ENCODE results near the gene TMEM131L.
"Not testable (repeated sequence)": the region's sequence is repeated elsewhere in the genome, so short reads cannot be mapped to it uniquely, and the experiment has no call there.

Gene TMEM131L

DNA sequence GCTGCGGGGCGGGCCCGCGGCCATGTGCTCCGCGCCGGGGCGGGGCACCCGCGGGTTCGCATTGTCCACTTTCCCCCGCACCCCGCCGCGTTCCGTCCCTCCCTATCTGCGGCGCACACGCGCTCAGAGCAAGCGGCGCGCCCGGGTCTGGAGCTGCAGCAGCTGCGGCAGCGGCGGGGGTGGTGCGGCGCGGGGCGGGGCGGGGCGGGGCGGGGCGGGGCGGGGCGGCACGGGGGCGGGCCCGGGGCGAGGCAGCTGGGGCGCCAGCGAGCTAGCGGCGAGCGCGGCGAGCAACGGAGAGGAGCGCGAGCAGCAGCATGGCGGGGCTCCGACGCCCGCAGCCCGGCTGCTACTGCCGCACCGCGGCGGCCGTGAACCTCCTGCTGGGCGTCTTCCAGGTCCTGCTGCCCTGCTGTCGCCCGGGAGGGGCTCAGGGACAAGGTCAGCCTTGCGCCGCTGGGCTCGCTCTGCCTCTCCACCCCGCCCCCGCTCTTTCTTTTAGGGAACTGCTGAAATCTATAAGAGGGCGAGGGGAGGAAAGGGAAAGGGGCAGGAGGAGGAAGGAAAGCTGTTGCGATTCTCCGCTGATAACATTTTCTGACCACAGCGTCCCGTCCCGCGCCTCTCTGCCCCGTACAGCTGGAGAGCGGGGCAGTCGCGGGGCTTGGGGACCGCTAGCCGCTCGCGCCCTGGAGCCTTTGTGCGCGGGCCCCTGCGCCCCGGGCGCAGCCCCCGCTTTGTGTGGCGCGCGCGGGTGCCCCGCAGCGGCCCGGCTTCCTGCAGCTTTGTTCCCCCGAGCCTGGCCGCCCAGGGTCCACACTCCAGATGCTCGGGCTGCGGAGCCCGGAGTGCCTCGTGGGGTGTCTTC lies at the start of gene TMEM131L:
Gene TMEM131L (plus strand): TSS at position 280 of the 868 bp plus-strand sequence. CDS start 38 bp downstream, at position 318.
- DNase-seq = peak; percentile 53 to 86

DNA sequence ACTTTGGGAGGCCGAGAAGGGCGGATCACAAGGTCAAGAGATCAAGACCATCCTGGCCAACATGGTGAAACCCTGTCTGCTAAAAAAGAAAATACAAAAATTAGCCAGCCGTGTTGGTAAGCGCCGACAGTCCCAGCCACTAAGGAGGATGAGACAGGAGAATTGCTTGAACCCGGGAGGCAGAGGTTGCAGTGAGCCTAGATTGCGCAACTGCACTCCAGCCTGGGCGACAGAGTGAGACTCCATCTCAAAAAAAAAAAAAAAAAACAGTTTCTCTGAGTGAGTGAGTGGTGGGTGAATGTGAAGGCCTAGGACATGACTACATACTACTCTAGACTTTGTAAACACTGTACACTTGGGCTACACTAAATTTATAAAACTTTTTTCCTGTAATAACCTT lies 49.7 kb upstream of the TMEM131L start:
- not testable (repeated sequence) for DNase-seq

- DNase-seq = no peak
Observed at GRCh38 chr4:153418121-153418520, 48.0 kb upstream of the TMEM131L start.

- DNase-seq = no peak
Observed at GRCh38 chr4:153418558-153418957, 47.6 kb upstream of the TMEM131L start.

- no peak for DNase-seq
Observed at GRCh38 chr4:153419029-153419428, 47.1 kb upstream of the TMEM131L start.

GRCh38 chr4:153419673-153420278 lies 46.4 kb upstream of the TMEM131L start:
- no peak for DNase-seq

DNA sequence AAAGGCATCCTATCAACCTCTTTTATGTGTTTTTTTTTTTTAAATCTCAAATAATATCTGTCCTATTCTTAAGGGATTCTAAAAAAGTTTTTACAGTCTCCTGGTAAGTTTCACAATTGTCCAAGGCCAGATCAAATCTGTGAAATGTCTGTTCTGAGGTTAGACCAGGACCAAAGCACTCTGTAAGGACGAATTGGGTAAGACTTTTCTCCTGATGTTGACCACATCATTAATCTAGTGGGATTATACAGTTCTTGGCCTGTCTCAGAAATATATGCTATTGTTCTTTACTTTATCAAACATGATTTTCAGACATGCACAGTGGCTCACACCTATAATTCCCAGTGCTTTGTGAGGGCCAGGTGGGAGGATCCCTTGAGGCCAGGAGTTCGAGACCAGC lies 45.8 kb upstream of the TMEM131L start:
- DNase-seq = no peak

DNA sequence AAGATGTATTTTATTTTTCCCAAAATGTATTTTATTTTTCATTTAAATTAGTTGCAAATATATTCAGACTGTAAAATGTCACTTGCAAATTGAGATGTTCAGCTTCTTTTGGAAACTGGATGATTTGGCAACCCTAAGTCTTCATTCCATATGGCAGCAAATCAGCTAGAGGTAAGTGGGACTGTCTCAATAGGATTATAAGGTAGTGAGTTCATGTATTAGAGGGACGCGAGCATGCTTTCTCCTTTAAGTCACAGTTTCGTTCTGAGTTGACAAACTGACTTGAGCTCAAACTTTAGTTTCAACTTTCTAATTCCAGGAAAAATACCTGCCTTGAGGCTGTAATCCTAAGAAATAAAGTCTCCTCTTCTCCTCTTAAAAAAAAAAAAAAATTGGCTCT lies 44.2 kb upstream of the TMEM131L start:
- no peak for DNase-seq

DNA sequence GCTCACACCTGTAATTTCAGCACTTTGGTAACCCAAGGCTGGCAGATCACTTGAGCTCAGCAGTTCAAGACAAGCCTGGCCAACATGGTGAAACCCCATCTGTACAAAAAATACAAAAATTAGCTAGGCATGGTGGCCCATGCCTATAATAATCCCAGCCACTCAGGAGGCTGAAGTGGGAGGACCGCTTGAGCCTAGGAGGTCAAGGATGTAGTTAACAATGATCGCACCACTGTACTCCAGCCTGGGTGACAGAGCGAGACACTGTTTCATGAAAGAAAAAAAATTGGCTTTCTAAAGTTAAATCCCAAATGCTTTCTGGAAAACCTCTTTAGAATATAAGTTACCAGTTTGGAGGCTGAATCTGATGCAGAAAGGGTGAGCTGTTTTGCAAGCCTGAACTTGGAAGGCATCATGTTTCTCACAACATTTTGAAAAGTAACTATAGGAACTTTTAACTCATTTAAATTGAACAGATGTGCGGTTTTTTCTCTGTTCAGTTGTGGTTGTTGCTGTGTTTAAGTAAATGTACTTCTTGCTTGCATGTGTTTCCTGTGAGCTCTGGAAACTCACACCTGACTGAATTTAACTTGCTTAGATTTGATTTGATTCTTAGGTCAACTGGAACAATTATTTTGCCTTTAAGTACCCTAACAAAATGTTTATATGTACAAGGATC lies 39.8 kb upstream of the TMEM131L start:
- DNase-seq = no peak

DNA sequence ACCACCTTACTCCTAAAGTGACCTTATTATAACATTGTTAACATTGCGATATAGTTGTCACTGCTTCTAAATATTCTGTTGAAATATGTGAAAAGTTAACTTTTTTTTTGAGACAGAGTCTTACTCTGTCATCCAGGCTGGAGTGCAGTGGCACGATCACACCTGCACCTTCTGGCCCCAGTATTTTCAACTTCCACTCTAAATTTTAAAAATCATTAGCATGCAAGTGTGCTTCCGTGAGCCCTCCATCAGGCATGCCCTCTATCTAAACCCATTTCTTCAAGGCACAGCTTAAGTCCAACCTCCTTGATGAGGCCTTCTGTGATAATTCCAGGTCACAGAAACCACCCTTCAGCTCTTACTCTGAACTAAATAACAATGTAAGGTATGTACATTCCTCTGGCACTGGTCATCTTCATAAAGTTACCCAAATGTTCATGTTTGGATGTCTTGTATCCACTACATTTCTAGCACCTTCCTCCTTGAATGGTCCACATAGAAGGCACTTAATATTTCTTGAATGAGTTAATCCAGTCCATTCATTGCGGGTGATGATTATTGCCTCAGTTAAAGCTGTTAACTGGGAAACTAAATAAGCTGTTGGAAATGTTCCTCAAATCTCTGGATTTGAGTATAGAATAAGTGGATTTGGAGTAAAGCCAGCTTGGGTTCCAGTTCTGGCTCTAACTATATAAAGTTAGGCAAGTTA lies 38.6 kb upstream of the TMEM131L start:
- DNase-seq = no peak

DNA sequence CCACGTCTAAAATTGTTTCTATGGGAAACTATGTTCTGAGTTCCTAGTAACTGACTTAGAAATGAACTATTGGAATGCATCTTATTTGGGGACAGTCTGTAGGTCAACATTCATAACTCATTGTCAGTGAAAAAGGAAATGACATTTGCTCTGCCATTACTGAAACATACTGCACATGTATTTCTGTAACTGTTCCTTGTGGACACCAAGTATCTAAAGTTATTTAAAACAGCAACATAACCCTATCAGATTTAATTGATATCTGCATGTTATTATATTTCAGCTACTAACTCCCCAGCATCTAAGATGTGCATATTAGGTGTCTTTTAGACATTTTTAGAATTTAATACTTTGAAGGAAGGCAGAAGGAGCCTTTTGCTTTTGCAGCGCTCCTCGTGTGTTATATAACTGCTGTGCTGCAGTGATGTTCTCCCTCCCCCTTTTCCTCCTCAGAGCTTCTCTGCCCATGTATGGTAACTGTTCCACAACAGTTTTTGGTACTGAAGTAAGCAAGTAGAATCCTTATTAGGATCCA lies 37.2 kb upstream of the TMEM131L start:
- no peak for DNase-seq

- DNase-seq = peak in 1 of 2 experiments; percentile 58
Observed at GRCh38 chr4:153432965-153433753, 33.0 kb upstream of the TMEM131L start.

- no peak for DNase-seq
Observed at GRCh38 chr4:153433754-153434105, 32.4 kb upstream of the TMEM131L start.

GRCh38 chr4:153434190-153434589 lies 32.0 kb upstream of the TMEM131L start:
- no peak for DNase-seq

DNA sequence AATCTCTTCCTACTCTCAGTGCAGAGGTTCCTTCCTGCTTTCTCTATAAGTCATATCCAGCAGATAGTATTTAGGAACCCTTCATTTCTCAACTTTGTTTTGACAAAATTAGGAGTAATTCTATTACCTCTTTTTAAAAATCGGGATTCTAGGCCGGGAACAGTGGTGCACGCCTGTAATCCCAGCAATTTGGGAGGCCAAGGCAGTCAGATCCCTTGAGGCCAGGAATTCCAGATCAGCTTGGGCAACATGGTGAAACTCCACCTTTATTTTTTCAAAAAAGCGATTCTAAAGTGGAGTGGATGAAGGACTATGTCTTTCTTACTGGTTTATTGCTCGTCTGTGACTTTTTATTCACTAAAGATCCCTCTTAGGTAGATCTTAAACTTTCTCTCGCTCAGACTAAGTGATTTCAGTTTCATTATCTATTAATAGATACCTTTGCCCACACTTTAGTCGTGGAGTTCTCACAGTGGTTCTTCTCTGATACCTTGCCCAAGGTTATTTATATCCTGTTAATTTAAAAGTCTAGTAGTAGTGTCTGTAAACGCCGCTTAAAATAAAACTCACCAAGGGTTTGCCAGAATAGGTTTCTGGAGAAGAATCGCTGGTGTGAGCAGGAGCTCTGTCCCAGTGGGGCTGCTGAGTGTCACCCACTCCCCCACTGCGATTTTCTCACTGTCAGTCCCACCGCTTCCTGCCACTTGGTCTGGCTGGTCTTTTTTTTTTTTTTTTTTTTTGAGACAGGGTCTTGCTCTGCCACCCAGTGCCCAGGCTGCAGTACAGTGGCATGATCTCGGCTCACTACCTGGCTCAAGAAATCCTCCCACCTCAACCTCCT lies 27.0 kb upstream of the TMEM131L start:
- DNase-seq = no peak

DNA sequence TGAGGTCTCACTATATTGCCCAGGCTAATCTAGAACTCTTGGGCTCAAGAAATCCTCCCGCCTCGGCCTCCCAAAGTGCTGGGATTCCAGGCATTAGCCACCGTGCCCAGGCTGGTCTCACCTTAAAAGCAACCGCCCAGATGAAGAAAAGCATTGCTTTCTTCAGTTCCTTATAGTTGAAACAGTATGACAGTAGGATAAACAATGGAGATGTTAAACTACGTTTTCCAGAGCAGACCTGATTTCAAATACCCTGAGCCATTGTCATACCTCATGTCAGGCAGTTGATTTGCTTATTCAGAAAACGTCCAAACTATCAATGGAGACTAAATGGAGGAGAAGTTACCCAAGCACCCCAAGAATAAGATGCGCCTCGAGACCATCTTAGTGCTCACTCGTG lies 26.3 kb upstream of the TMEM131L start:
- DNase-seq = no peak

- no peak for DNase-seq
Observed at GRCh38 chr4:153440475-153440874, 25.7 kb upstream of the TMEM131L start.

DNA sequence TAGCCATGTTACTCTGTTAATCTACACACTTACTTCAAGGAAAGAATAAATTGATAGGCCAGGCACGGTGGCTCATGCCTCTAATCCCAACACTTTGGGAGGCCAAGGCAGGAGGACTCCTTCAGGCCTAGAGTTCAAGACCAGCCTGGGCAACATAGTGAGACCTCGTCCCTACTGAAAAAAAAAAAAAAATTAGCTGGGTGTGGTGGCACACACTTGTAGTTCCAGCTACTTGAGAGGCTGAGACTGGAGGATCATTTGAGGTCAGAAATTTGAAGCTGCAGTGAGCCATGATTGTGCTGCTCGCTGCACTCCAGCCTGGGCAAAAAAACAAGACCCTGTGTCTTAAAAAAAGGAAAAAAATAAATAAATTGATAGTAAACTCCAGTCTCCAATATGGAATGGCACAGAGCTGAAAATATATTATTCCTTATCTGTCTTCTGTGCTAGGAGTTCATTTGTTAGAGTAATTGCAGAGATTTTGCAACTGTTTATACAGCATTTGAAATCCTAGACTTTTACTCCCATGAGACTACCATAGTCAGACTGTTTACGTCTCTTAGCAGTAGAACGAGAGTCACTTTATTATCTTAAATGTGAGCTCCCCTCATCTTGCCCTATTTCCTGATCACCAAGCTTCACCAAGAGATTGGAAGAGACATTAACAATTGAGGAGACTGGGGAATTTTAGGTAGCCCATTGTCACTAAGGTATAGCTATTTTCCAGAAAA lies 18.8 kb upstream of the TMEM131L start:
- DNase-seq = no peak

GRCh38 chr4:153448003-153448731 lies 18.0 kb upstream of the TMEM131L start:
- peak; percentile 34 for DNase-seq

GRCh38 chr4:153449338-153449737 lies 16.8 kb upstream of the TMEM131L start:
- DNase-seq = no peak

Data from NCI-H526 (cell line).